Measurements from ENCODE around the gene SLC33A1.

- TF ChIP-seq ZBED1 (IDR thresholded peaks at IDR 0.05; ENCODE audit: borderline replicate concordance) = no peak
- TF ChIP-seq SIX5 (IDR thresholded peaks at IDR 0.05; ENCODE audit: low read depth, low read length, severe bottlenecking) = no peak
- TF ChIP-seq MAX (IDR thresholded peaks at IDR 0.05; ENCODE audit: low read depth, low read length) = no peak
- TF ChIP-seq CTCF (IDR thresholded peaks at IDR 0.05 in 2 of 3, conservative IDR thresholded peaks at IDR 0.05 in 1 of 3; ENCODE audit: control insufficient read depth in 2 of 3, extremely low read depth in 1 of 3, insufficient read depth in 1 of 3, low read depth in 3 of 3, low read length in 3 of 3) = no peak
These were observed 32.7 kb upstream of the SLC33A1 start for GRCh38 chr3:155886915-155887314.

Data from GM12878 (cell line).